Effector memory CD4-positive, alpha-beta T cell (primary cell): Measurements from ENCODE around the gene SPRR4.

Source experiments
- DNase-seq, 3 donors: peaks; one replicate each; pipeline ENCODE4 v3.0.0-alpha.2; 2020
- H3K27ac ChIP-seq: 2 replicates; pipeline ENCODE4 v1.7.0; 2013; ENCODE audit warnings: mild to moderate bottlenecking, low read length, moderate library complexity; ENCODE audit not compliant: insufficient read depth, poor library complexity, severe bottlenecking
- H3K27me3 ChIP-seq: replicated peaks from 2 replicates; pipeline ENCODE4 v1.7.0; 2013; ENCODE audit warnings: mild to moderate bottlenecking, low read length; ENCODE audit not compliant: insufficient read depth, control insufficient read depth, poor library complexity, severe bottlenecking
- H3K36me3 ChIP-seq: 2 replicates; pipeline ENCODE4 v1.7.0; 2013; ENCODE audit warnings: mild to moderate bottlenecking, low read length, moderate library complexity; ENCODE audit not compliant: control insufficient read depth, insufficient read depth
- H3K4me1 ChIP-seq: 2 replicates; pipeline ENCODE4 v1.7.0; 2013; ENCODE audit warnings: low read length, mild to moderate bottlenecking; ENCODE audit not compliant: control insufficient read depth, insufficient read depth, poor library complexity, severe bottlenecking
- H3K4me3 ChIP-seq: 2 replicates; pipeline ENCODE4 v1.7.0; 2013; ENCODE audit warnings: low read length, low read depth, mild to moderate bottlenecking; ENCODE audit not compliant: insufficient read depth, poor library complexity, severe bottlenecking
- H3K9me3 ChIP-seq: 2 replicates; pipeline ENCODE4 v1.7.0; 2013; ENCODE audit warnings: mild to moderate bottlenecking, low read length, moderate library complexity; ENCODE audit not compliant: control insufficient read depth

SPRR4 gene

GRCh38 chr1:152964536-152964935 lies 5.9 kb upstream of the SPRR4 start:
- Histone ChIP-seq H3K27me3 (peaks cover 5% of the 10 kb centered on the region), H3K36me3 (no peaks in the 10 kb centered on the region), H3K4me3 (no peak overlapping the region), H3K9me3 (no peaks in the 10 kb centered on the region), H3K27ac (no peak overlapping the region), H3K4me1 (no peaks in the 10 kb centered on the region)
- no peak for DNase-seq

GRCh38 chr1:152965853-152966252 lies 4.6 kb upstream of the SPRR4 start:
- H3K36me3 ChIP-seq: no peaks in the 10 kb centered on the region

GRCh38 chr1:152967201-152967600 lies 3.2 kb upstream of the SPRR4 start:
- Histone ChIP-seq H3K36me3 (no peaks in the 10 kb centered on the region), H3K9me3 (no peaks in the 10 kb centered on the region), H3K27me3 (peaks cover 5% of the 10 kb centered on the region), H3K27ac (no peak overlapping the region), H3K4me1 (no peaks in the 10 kb centered on the region), H3K4me3 (no peak overlapping the region)
- DNase-seq: no peak

More at GRCh38 chr1:152965853-152966252, 4.6 kb upstream of the SPRR4 start:
- Histone ChIP-seq H3K9me3 (no peaks in the 10 kb centered on the region), H3K27ac (no peak overlapping the region), H3K4me1 (no peaks in the 10 kb centered on the region), H3K27me3 (peaks cover 5% of the 10 kb centered on the region), H3K4me3 (no peak overlapping the region)
- DNase-seq: no peak

GRCh38 chr1:152968248-152968647 lies 2.2 kb upstream of the SPRR4 start:
- Histone ChIP-seq H3K36me3 (no peaks in the 10 kb centered on the region), H3K4me3 (no peak overlapping the region), H3K9me3 (no peaks in the 10 kb centered on the region), H3K27ac (no peak overlapping the region), H3K4me1 (no peaks in the 10 kb centered on the region), H3K27me3 (peaks cover 5% of the 10 kb centered on the region)
- DNase-seq: no peak

GRCh38 chr1:152969036-152969435 lies 1.4 kb upstream of the SPRR4 start:
- no peak for DNase-seq
- Histone ChIP-seq H3K9me3 (no peaks in the 10 kb centered on the region), H3K4me1 (no peaks in the 10 kb centered on the region), H3K36me3 (no peaks in the 10 kb centered on the region), H3K27me3 (peaks cover 5% of the 10 kb centered on the region), H3K4me3 (no peak overlapping the region), H3K27ac (no peak overlapping the region)

GRCh38 chr1:152972196-152972886 lies 1.9 kb downstream of the SPRR4 start:
- H3K27ac ChIP-seq: no peak overlapping the region
- no peaks in the 10 kb centered on the region for H3K36me3 ChIP-seq
- H3K9me3 ChIP-seq: no peaks in the 10 kb centered on the region
- no peaks in the 10 kb centered on the region for H3K27me3 ChIP-seq
- no peak for DNase-seq
- no peak overlapping the region for H3K4me3 ChIP-seq
- H3K4me1 ChIP-seq: no peaks in the 10 kb centered on the region

GRCh38 chr1:152976688-152977087 lies 6.2 kb downstream of the SPRR4 start:
- Histone ChIP-seq H3K4me1 (no peaks in the 10 kb centered on the region), H3K4me3 (no peak overlapping the region), H3K36me3 (no peaks in the 10 kb centered on the region), H3K27ac (no peak overlapping the region), H3K27me3 (no peaks in the 10 kb centered on the region), H3K9me3 (no peaks in the 10 kb centered on the region)
- DNase-seq: no peak

GRCh38 chr1:152977614-152978013 lies 7.2 kb downstream of the SPRR4 start:
- no peaks in the 10 kb centered on the region for H3K36me3 ChIP-seq
- H3K4me3 ChIP-seq: no peak overlapping the region
- H3K4me1 ChIP-seq: no peaks in the 10 kb centered on the region
- no peaks in the 10 kb centered on the region for H3K9me3 ChIP-seq
- no peak for DNase-seq
- no peaks in the 10 kb centered on the region for H3K27me3 ChIP-seq
- H3K27ac ChIP-seq: no peak overlapping the region

GRCh38 chr1:152980676-152981075 lies 10.2 kb downstream of the SPRR4 start:
- Histone ChIP-seq H3K9me3 (no peaks in the 10 kb centered on the region), H3K36me3 (no peaks in the 10 kb centered on the region), H3K27me3 (no peaks in the 10 kb centered on the region), H3K27ac (no peak overlapping the region), H3K4me3 (no peak overlapping the region), H3K4me1 (no peaks in the 10 kb centered on the region)
- DNase-seq: no peak

GRCh38 chr1:152981146-152981871 lies 10.9 kb downstream of the SPRR4 start:
- H3K4me1 ChIP-seq: no peaks in the 10 kb centered on the region
- H3K9me3 ChIP-seq: no peaks in the 10 kb centered on the region
- H3K4me3 ChIP-seq: no peak overlapping the region
- no peak for DNase-seq
- no peak overlapping the region for H3K27ac ChIP-seq
- no peaks in the 10 kb centered on the region for H3K27me3 ChIP-seq
- no peaks in the 10 kb centered on the region for H3K36me3 ChIP-seq
